Esophagus (tissue), 2 donors: ENCODE results near the gene BORCS8. TPM values are rescaled to one million over a fixed set of nuclear protein-coding genes. Genes with fewer than 3 reads are reported as not detected.

ENCODE experiments used
- H3K27ac ChIP-seq, 2 donors: one replicate each; pipeline ENCODE4 v1.5.1; 2013; ENCODE audit warnings: low read depth in 2 of 2, mild to moderate bottlenecking in 2 of 2, inconsistent platforms in 1 of 2, low read length in 1 of 2, moderate library complexity in 1 of 2
- H3K27me3 ChIP-seq, 2 donors: one replicate each; pipeline ENCODE4 v1.6.1; 2013; ENCODE audit warnings: low read length in 2 of 2, control low read depth in 1 of 2, mild to moderate bottlenecking in 1 of 2; ENCODE audit not compliant: insufficient read depth in 2 of 2, control insufficient read depth in 1 of 2
- H3K36me3 ChIP-seq, 2 donors: one replicate each; pipeline ENCODE4 v1.6.1; 2013; ENCODE audit warnings: low read length in 1 of 2; ENCODE audit not compliant: control insufficient read depth in 2 of 2, insufficient read depth in 2 of 2
- H3K4me1 ChIP-seq, 2 donors: one replicate each; pipeline ENCODE4 v1.6.1; 2013; ENCODE audit warnings: low read length in 1 of 2; ENCODE audit not compliant: control insufficient read depth in 2 of 2, insufficient read depth in 2 of 2
- H3K4me3 ChIP-seq, 2 donors: one replicate each; pipeline ENCODE4 v1.5.1; 2013; ENCODE audit warnings: low read length in 2 of 2, mild to moderate bottlenecking in 2 of 2, low read depth in 1 of 2, moderate library complexity in 1 of 2
- H3K9me3 ChIP-seq, 2 donors: one replicate each; pipeline ENCODE4 v1.6.1; 2013; ENCODE audit warnings: mild to moderate bottlenecking in 2 of 2, low read depth in 1 of 2, low read length in 1 of 2, moderate library complexity in 1 of 2; ENCODE audit not compliant: control insufficient read depth in 2 of 2, insufficient read depth in 1 of 2
- WGBS, 2 donors: extraction: QIAGEN DNeasy Blood & Tissue Kit; methylation state at CpG; one replicate each; pipeline ENCODE4 v1.1.7; 2013; 5-methylcytosine and 5-hydroxymethylcytosine counted together
- polyA plus RNA-seq, 2 donors: library from polyadenylated mRNA; stranded (reverse); fragments of 200-250 nt; gene quantifications; one replicate each; pipeline ENCODE4 v1.2.3, GENCODE V29; 2013
- donor health status: healthy with polysubstance abuse.
- donor health status: Bipolar disorder and iron deficiency.

The BORCS8 gene
- polyA plus RNA-seq, 2 donors = 18.3 to 22.8 TPM

GRCh38 chr19:19205416-19206410 is 13.8 kb upstream of the BORCS8 start:
- Histone ChIP-seq H3K4me3 (no peak overlapping the region), H3K36me3 (no peaks in the 10 kb centered on the region)
- WGBS, 2 donors = 46 to 50% methylated on average over 14 of the region's 14 CpGs

GRCh38 chr19:19204181-19204580 is 12.2 kb upstream of the BORCS8 start:
- Histone ChIP-seq H3K4me1 (peaks cover 0 to 9% of the 10 kb centered on the region in 2 donors), H3K27ac (no peak overlapping the region), H3K36me3 (peaks cover 0 to 4% of the 10 kb centered on the region in 2 donors), H3K27me3 (no peaks in the 10 kb centered on the region), H3K9me3 (peaks cover 0 to 9% of the 10 kb centered on the region in 2 donors), H3K4me3 (no peak overlapping the region)
- 72 to 74% methylated on average over 13 of the region's 13 CpGs for WGBS, 2 donors

More at GRCh38 chr19:19205416-19206410, 13.8 kb upstream of the BORCS8 start:
- H3K27me3 ChIP-seq = no peaks in the 10 kb centered on the region
- H3K9me3 ChIP-seq = peaks cover 0 to 9% of the 10 kb centered on the region in 2 donors
- no peak overlapping the region for H3K27ac ChIP-seq
- peaks cover 0 to 11% of the 10 kb centered on the region in 2 donors for H3K4me1 ChIP-seq

GRCh38 chr19:19203012-19203856 is 11.3 kb upstream of the BORCS8 start, which contains the start of gene NR2C2AP:
Gene NR2C2AP, minus strand, starts transcription at chr19:19203414. Its CDS starts 354 bp downstream, at chr19:19203060.
- Histone ChIP-seq H3K9me3 (peaks cover 0 to 9% of the 10 kb centered on the region in 2 donors), H3K4me3 (peak within 1 kb of the TSS; percentile 66 to 68), H3K36me3 (peaks cover 0 to 12% of the 10 kb centered on the region in 2 donors), H3K4me1 (peaks cover 0 to 9% of the 10 kb centered on the region in 2 donors), H3K27ac (peak within 1 kb of the TSS; percentile 74 to 83), H3K27me3 (no peaks in the 10 kb centered on the region)
- WGBS, 2 donors = 7% methylated on average over 57 to 60 of the region's 60 CpGs

- 8 to 12% methylated on average over 11 of the region's 11 CpGs for WGBS, 2 donors
- Histone ChIP-seq H3K27ac (peak overlapping the region; percentile 74 to 83), H3K9me3 (peaks cover 0 to 6% of the 10 kb centered on the region in 2 donors), H3K4me3 (peak overlapping the region; percentile 66 to 68), H3K4me1 (peaks cover 0 to 9% of the 10 kb centered on the region in 2 donors), H3K27me3 (no peaks in the 10 kb centered on the region), H3K36me3 (peaks cover 0 to 15% of the 10 kb centered on the region in 2 donors)
Measured at GRCh38 chr19:19202707-19203011, 10.7 kb upstream of the BORCS8 start.

GRCh38 chr19:19201697-19202630 is 10.0 kb upstream of the BORCS8 start:
- Histone ChIP-seq H3K9me3 (no peaks in the 10 kb centered on the region), H3K27ac (peak overlapping the region; percentile 74 to 83), H3K27me3 (no peaks in the 10 kb centered on the region), H3K36me3 (peaks cover 3 to 22% of the 10 kb centered on the region in 2 donors), H3K4me1 (peaks cover 0 to 11% of the 10 kb centered on the region in 2 donors), H3K4me3 (peak overlapping the region; percentile 66 to 68)
- 70 to 71% methylated on average over 19 of the region's 19 CpGs for WGBS, 2 donors

GRCh38 chr19:19193926-19194325 is 2.0 kb upstream of the BORCS8 start:
- H3K4me1 ChIP-seq = peaks cover 2 to 10% of the 10 kb centered on the region in 2 donors

GRCh38 chr19:19192910-19193423 is 1.0 kb upstream of the BORCS8 start:
- Histone ChIP-seq H3K9me3 (no peaks in the 10 kb centered on the region), H3K36me3 (peaks cover 6 to 10% of the 10 kb centered on the region in 2 donors), H3K27ac (peak overlapping the region; percentile 36 to 100), H3K27me3 (no peaks in the 10 kb centered on the region), H3K4me1 (peaks cover 2 to 10% of the 10 kb centered on the region in 2 donors), H3K4me3 (peak overlapping the region; percentile 51 to 96)
- WGBS, 2 donors = 0 to 1% methylated on average over 22 of the region's 22 CpGs

More at GRCh38 chr19:19193926-19194325, 2.0 kb upstream of the BORCS8 start:
- WGBS, 2 donors = 68 to 77% methylated on average over 5 of the region's 5 CpGs
- Histone ChIP-seq H3K27me3 (no peaks in the 10 kb centered on the region), H3K9me3 (no peaks in the 10 kb centered on the region), H3K36me3 (peaks cover 6 to 18% of the 10 kb centered on the region in 2 donors), H3K27ac (peak overlapping the region; percentile 45 to 59), H3K4me3 (no peak overlapping the region)

GRCh38 chr19:19191768-19192077 is 229 bp downstream of the BORCS8 start:
- Histone ChIP-seq H3K27ac (peak overlapping the region; percentile 99 to 100), H3K9me3 (no peaks in the 10 kb centered on the region), H3K36me3 (peaks cover under 1 to 3% of the 10 kb centered on the region in 2 donors), H3K4me3 (peak overlapping the region; percentile 74 to 96), H3K4me1 (peaks cover 2 to 7% of the 10 kb centered on the region in 2 donors), H3K27me3 (no peaks in the 10 kb centered on the region)
- WGBS, 2 donors = 0 to 1% methylated on average over 17 of the region's 17 CpGs
